ENCODE data around the gene CTR9.

Gene CTR9

GRCh38 chr11:10761085-10761698 is 10.1 kb downstream of the CTR9 start:
- Histone ChIP-seq H3K4me3 (ENCODE audit: low read length) (no peak overlapping the region), H3K36me3 (replicated peaks; ENCODE audit: insufficient read depth, low read length) (peaks cover 8% of the 10 kb centered on the region; the same call in 1 of the 2 replicates), H3K9ac (ENCODE audit: low read length) (no peak overlapping the region), H2AFZ (ENCODE audit: low read length) (no peak overlapping the region), H4K20me1 (ENCODE audit: insufficient read depth, low read length) (no peaks in the 10 kb centered on the region), H3K9me2 (replicated peaks; ENCODE audit: insufficient read depth, low read length) (no peaks in the 10 kb centered on the region), H3F3A (ENCODE audit: insufficient read depth, low read length) (no peaks in the 10 kb centered on the region), H3K4me2 (ENCODE audit: low read depth, low read length) (no peak overlapping the region), H3K9me3 (replicated peaks; ENCODE audit: insufficient read depth, low read length) (no peaks in the 10 kb centered on the region), H3K79me2 (ENCODE audit: low read length) (no peaks in the 10 kb centered on the region), H3K27ac (ENCODE audit: low read length) (no peak overlapping the region), H3K27me3 (replicated peaks; ENCODE audit: insufficient read depth, low read length) (no peaks in the 10 kb centered on the region), H3K4me1 (ENCODE audit: low read length) (0 out of 2 replicates have a peak, but pooled peaks cover 7% of the 10 kb centered on the region)
- no peak for DNase-seq
- TF ChIP-seq EZH2 (optimal IDR thresholded peaks at IDR 0.05; ENCODE audit: low read depth, low read length) (no peak), CTCF (IDR thresholded peaks at IDR 0.05; ENCODE audit: low read length) (no peak), EZH2phosphoT487 (IDR thresholded peaks at IDR 0.05; ENCODE audit: low read length) (no peak)

GRCh38 chr11:10762185-10762584 is 11.1 kb downstream of the CTR9 start:
- Histone ChIP-seq H3K4me1 (ENCODE audit: low read length) (0 out of 2 replicates have a peak, but pooled peaks cover 7% of the 10 kb centered on the region), H3K27ac (ENCODE audit: low read length) (no peak overlapping the region), H3K4me2 (ENCODE audit: low read depth, low read length) (no peak overlapping the region), H3K36me3 (replicated peaks; ENCODE audit: insufficient read depth, low read length) (peaks cover 8% of the 10 kb centered on the region; the same call in 1 of the 2 replicates), H2AFZ (ENCODE audit: low read length) (no peak overlapping the region), H3K9me2 (replicated peaks; ENCODE audit: insufficient read depth, low read length) (no peaks in the 10 kb centered on the region), H3K27me3 (replicated peaks; ENCODE audit: insufficient read depth, low read length) (no peaks in the 10 kb centered on the region), H3K4me3 (ENCODE audit: low read length) (no peak overlapping the region), H3K79me2 (ENCODE audit: low read length) (no peaks in the 10 kb centered on the region), H3K9me3 (replicated peaks; ENCODE audit: insufficient read depth, low read length) (no peaks in the 10 kb centered on the region), H4K20me1 (ENCODE audit: insufficient read depth, low read length) (no peaks in the 10 kb centered on the region), H3K9ac (ENCODE audit: low read length) (no peak overlapping the region), H3F3A (ENCODE audit: insufficient read depth, low read length) (no peaks in the 10 kb centered on the region)
- TF ChIP-seq EZH2 (optimal IDR thresholded peaks at IDR 0.05; ENCODE audit: low read depth, low read length) (no peak), CTCF (IDR thresholded peaks at IDR 0.05; ENCODE audit: low read length) (no peak), EZH2phosphoT487 (IDR thresholded peaks at IDR 0.05; ENCODE audit: low read length) (no peak)
- peak; percentile 30 for DNase-seq

GRCh38 chr11:10762913-10763421 is 11.9 kb downstream of the CTR9 start:
- TF ChIP-seq EZH2phosphoT487 (IDR thresholded peaks at IDR 0.05; ENCODE audit: low read length) (no peak), CTCF (IDR thresholded peaks at IDR 0.05; ENCODE audit: low read length) (no peak), EZH2 (optimal IDR thresholded peaks at IDR 0.05; ENCODE audit: low read depth, low read length) (no peak)
- Histone ChIP-seq H3K9me2 (replicated peaks; ENCODE audit: insufficient read depth, low read length) (no peaks in the 10 kb centered on the region), H3F3A (ENCODE audit: insufficient read depth, low read length) (no peaks in the 10 kb centered on the region), H3K27ac (ENCODE audit: low read length) (no peak overlapping the region), H3K4me1 (ENCODE audit: low read length) (0 out of 2 replicates have a peak, but pooled peaks cover 7% of the 10 kb centered on the region), H3K36me3 (replicated peaks; ENCODE audit: insufficient read depth, low read length) (peaks cover 8% of the 10 kb centered on the region; the same call in 1 of the 2 replicates), H4K20me1 (ENCODE audit: insufficient read depth, low read length) (no peaks in the 10 kb centered on the region), H3K4me2 (ENCODE audit: low read depth, low read length) (no peak overlapping the region), H3K27me3 (replicated peaks; ENCODE audit: insufficient read depth, low read length) (no peaks in the 10 kb centered on the region), H3K9ac (ENCODE audit: low read length) (no peak overlapping the region), H3K4me3 (ENCODE audit: low read length) (no peak overlapping the region), H2AFZ (ENCODE audit: low read length) (no peak overlapping the region), H3K79me2 (ENCODE audit: low read length) (no peaks in the 10 kb centered on the region), H3K9me3 (replicated peaks; ENCODE audit: insufficient read depth, low read length) (no peaks in the 10 kb centered on the region)
- no peak for DNase-seq
